GM10266 (cell line): ENCODE results near the gene SKAP1.

Experiments used
- DNase-seq: peaks from one replicate; pipeline ENCODE4 v3.0.0; 2012; ENCODE audit errors: extremely low spot score
- TF ChIP-seq, protein P1 (sequence below): IDR thresholded peaks from 2 replicates; pipeline ENCODE4 v1.5.1; 2012; ENCODE audit warnings: mild to moderate bottlenecking, low read depth; ENCODE audit not compliant: control insufficient read depth, insufficient read depth; ENCODE audit errors: missing control alignments

The SKAP1 gene

GRCh38 chr17:48095611-48096010, 334.4 kb downstream of the SKAP1 start:
- DNase-seq = no peak
- TF ChIP-seq, protein P1, sequence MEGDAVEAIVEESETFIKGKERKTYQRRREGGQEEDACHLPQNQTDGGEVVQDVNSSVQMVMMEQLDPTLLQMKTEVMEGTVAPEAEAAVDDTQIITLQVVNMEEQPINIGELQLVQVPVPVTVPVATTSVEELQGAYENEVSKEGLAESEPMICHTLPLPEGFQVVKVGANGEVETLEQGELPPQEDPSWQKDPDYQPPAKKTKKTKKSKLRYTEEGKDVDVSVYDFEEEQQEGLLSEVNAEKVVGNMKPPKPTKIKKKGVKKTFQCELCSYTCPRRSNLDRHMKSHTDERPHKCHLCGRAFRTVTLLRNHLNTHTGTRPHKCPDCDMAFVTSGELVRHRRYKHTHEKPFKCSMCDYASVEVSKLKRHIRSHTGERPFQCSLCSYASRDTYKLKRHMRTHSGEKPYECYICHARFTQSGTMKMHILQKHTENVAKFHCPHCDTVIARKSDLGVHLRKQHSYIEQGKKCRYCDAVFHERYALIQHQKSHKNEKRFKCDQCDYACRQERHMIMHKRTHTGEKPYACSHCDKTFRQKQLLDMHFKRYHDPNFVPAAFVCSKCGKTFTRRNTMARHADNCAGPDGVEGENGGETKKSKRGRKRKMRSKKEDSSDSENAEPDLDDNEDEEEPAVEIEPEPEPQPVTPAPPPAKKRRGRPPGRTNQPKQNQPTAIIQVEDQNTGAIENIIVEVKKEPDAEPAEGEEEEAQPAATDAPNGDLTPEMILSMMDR = no peak

DNA sequence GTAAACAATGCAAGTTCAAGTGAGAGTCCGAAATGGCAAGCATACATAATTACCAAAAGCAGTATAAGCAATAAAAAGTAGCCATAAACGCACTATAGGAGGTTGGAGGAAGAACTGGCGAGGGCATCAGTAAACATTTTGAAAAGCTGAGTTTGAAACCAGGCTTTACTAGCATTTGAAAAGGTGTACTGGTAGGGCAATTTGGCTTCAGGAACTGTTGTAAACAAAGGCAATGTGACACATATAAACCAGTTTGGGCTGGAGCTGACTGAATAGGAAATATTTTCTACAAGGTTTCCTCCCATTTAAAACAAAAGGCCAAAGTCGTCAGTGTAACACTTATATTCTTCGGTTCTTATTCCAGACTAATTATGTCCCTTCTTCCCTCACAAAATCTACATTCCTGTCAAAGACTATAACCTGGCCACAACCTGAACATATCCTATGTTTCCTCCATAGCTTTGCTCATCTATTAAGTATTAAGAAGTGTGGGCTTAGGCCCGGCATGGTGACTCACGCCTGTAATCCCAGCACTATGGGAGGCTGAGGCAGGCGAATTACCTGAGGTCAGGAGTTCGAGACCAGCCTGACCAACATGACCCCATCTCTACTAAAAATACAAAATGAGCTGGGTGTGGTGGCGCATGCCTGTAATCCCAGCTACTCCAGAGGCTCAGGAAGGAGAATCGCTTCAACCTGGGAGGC, 336.5 kb downstream of the SKAP1 start:
- DNase-seq = no peak
- TF ChIP-seq, protein P1 = no peak

DNA sequence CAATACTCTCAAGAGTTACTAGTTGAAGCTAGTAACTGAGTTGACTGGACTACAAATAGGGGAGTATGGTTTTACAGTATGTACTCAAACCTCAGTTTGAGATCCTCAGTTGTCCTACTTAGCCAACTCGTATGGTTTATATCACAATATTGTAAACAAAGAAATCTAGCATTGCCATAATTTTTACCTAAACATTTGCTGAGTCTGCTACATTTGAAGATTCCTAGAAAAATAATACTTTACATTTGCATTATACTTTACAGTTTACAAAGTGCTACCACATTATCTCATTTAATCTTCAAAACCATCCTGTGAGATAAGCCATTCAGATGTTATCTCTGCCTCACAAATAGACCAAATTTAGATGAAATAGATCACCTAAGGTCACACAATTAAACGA, 345.1 kb downstream of the SKAP1 start:
- no peak for DNase-seq
- TF ChIP-seq, protein P1 = no peak
